HG03045 (cell line): ENCODE measurements around the gene VTI1A.

Source experiments
- ATAC-seq: cut with Tn5 transposase; IDR thresholded peaks from one replicate; pipeline ENCODE4 v1.9.1; 2021; ENCODE audit warnings: mild to moderate bottlenecking, moderate library complexity; ENCODE audit not compliant: unreplicated experiment

VTI1A gene

GRCh38 chr10:112821663-112822062 is 374.6 kb downstream of the VTI1A start:
- ATAC-seq, result no peak

GRCh38 chr10:112823007-112823406 is 376.0 kb downstream of the VTI1A start:
- ATAC-seq, result no peak

GRCh38 chr10:112823604-112824003 is 376.6 kb downstream of the VTI1A start:
- ATAC-seq, result no peak

- ATAC-seq, result no peak
Observed at GRCh38 chr10:112826018-112826697, 379.1 kb downstream of the VTI1A start.

GRCh38 chr10:112827086-112827485 is 380.1 kb downstream of the VTI1A start:
- ATAC-seq, result no peak

- ATAC-seq, result no peak
Observed at GRCh38 chr10:112827951-112828350, 380.9 kb downstream of the VTI1A start.

GRCh38 chr10:112831859-112832258 is 384.8 kb downstream of the VTI1A start:
- ATAC-seq, result no peak

GRCh38 chr10:112832361-112832878 is 385.4 kb downstream of the VTI1A start:
- ATAC-seq, result no peak

GRCh38 chr10:112832959-112833358 is 385.9 kb downstream of the VTI1A start:
- ATAC-seq, result no peak

- ATAC-seq, result no peak
Observed at GRCh38 chr10:112834751-112835181, 387.8 kb downstream of the VTI1A start.

GRCh38 chr10:112835217-112835715 is 388.3 kb downstream of the VTI1A start:
- no peak for ATAC-seq

- ATAC-seq, result no peak
Observed at GRCh38 chr10:112835944-112836451, 389.0 kb downstream of the VTI1A start.

GRCh38 chr10:112838784-112839481 is 391.9 kb downstream of the VTI1A start:
- no peak for ATAC-seq

- no peak for ATAC-seq
Observed at GRCh38 chr10:112839928-112840654, 393.1 kb downstream of the VTI1A start.

- no peak for ATAC-seq
Observed at GRCh38 chr10:112841549-112841948, 394.5 kb downstream of the VTI1A start.

GRCh38 chr10:112842832-112843360 is 395.9 kb downstream of the VTI1A start:
- peak; percentile 83 for ATAC-seq

- no peak for ATAC-seq
Observed at GRCh38 chr10:112843623-112844022, 396.6 kb downstream of the VTI1A start.

- no peak for ATAC-seq
Observed at GRCh38 chr10:112844681-112845544, 397.9 kb downstream of the VTI1A start.

GRCh38 chr10:112847778-112848177 is 400.8 kb downstream of the VTI1A start:
- ATAC-seq, result no peak

- ATAC-seq, result no peak
Observed at GRCh38 chr10:112848228-112848627, 401.2 kb downstream of the VTI1A start.
